HG03460 (cell line): ENCODE data around the gene SYNRG.
"Not testable (repeated sequence)": the region's sequence is repeated elsewhere in the genome, so short reads cannot be mapped to it uniquely, and the experiment has no call there.

Experiments used
- ATAC-seq: cut with Tn5 transposase; IDR thresholded peaks from one replicate; pipeline ENCODE4 v1.9.1; 2021; ENCODE audit not compliant: unreplicated experiment

The SYNRG gene

GRCh38 chr17:37541880-37542660 is 67.1 kb downstream of the SYNRG start:
- ATAC-seq: no peak

- no peak for ATAC-seq
Measured at GRCh38 chr17:37538981-37539659, 70.1 kb downstream of the SYNRG start.

- no peak for ATAC-seq
Measured at GRCh38 chr17:37535906-37536305, 73.3 kb downstream of the SYNRG start.

GRCh38 chr17:37532756-37533155 is 76.5 kb downstream of the SYNRG start:
- ATAC-seq: no peak

GRCh38 chr17:37530420-37530819 is 78.8 kb downstream of the SYNRG start:
- ATAC-seq: no peak

GRCh38 chr17:37527249-37527851 is 81.9 kb downstream of the SYNRG start:
- no peak for ATAC-seq

GRCh38 chr17:37523715-37524219 is 85.5 kb downstream of the SYNRG start:
- no peak for ATAC-seq

GRCh38 chr17:37521821-37522220 is 87.4 kb downstream of the SYNRG start:
- ATAC-seq: no peak

- no peak for ATAC-seq
Measured at GRCh38 chr17:37520174-37520573, 89.0 kb downstream of the SYNRG start.

- no peak for ATAC-seq
Measured at GRCh38 chr17:37519251-37519985, 89.8 kb downstream of the SYNRG start.

- ATAC-seq: no peak
Measured at GRCh38 chr17:37518826-37519225, 90.4 kb downstream of the SYNRG start.

- no peak for ATAC-seq
Measured at GRCh38 chr17:37517881-37518280, 91.3 kb downstream of the SYNRG start.

GRCh38 chr17:37516127-37516571 is 93.1 kb downstream of the SYNRG start:
- ATAC-seq: no peak

GRCh38 chr17:37513711-37514110 is 95.5 kb downstream of the SYNRG start:
- no peak for ATAC-seq

GRCh38 chr17:37512442-37513068 is 96.7 kb downstream of the SYNRG start:
- no peak for ATAC-seq

GRCh38 chr17:37511642-37512041 is 97.6 kb downstream of the SYNRG start:
- not testable (repeated sequence) for ATAC-seq

- ATAC-seq: no peak
Measured at GRCh38 chr17:37510056-37510455, 99.2 kb downstream of the SYNRG start.

GRCh38 chr17:37507111-37507510 is 102.1 kb downstream of the SYNRG start:
- no peak for ATAC-seq

- ATAC-seq: no peak
Measured at GRCh38 chr17:37506678-37507077, 102.5 kb downstream of the SYNRG start.

- no peak for ATAC-seq
Measured at GRCh38 chr17:37505333-37505732, 103.9 kb downstream of the SYNRG start.

- no peak for ATAC-seq
Measured at GRCh38 chr17:37503148-37503547, 106.1 kb downstream of the SYNRG start.
